ENCODE results near the gene SLU7.
"Not testable (repeated sequence)": the region's sequence is repeated elsewhere in the genome, so short reads cannot be mapped to it uniquely, and the experiment has no call there.

Gene SLU7

DNA sequence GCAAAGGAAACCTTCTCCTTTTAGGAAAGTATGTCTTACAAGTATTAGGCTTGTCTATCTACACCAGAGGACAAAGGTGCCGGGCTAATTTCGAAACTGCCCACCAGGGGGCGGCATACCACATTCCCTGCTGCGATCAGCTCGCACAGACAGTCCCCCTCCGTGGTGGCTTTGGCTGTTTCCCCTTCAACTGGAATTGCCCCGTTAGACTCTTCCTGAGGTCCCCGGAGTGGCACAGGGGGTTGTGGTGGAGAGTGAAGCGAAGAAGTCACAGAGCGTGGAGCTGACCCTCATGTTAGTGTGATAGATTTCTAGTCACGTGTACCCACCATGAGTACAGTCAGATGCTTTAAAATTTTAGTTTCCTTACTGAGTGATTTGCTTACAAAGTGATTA is 20.3 kb upstream of the SLU7 start:
- H3K9me3 Mint-ChIP-seq = no peaks in the 10 kb centered on the region
- H3K4me3 Mint-ChIP-seq = peak overlapping the region; percentile 84

DNA sequence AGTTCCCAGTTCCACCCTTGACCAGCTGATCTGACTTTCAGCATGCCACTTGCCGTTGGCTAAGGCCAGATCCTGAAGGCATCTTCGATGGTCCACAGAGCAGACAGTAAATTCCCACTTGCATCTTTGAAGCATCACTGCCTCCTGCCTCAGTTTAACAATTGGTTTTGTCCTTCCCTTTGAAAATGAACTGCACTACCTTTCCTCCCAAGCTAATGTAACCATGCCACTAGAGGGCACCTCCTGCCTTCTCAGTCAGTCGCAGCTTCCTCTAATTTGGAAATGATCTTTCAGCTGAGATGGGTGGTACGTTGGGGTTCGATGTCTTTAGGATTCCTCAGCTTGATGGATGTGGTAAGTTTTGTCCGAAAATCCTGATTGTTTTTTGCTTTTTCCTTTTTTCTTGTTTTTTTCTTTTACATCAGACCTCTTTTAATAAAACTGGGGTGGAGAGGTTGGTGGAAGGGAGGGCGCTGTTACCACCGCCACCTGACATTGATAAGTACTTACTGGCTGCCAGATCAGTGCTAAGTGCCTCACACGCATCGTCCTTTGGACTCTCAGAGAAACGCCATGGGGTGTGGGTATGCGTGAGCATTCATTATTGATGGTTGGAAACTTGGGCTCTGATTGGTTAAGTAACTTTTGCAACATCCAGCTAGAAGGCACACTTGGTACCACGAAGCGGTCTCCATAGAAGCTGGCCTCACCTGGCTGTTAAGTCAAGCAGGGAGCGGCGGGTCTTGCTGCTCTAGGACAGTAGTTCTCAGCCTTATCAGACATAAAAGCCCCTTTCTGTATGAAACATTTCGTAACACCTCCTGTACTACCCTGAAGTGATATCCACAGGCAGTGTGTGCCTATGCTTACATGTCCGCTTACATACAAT is 19.7 kb upstream of the SLU7 start:
- ATAC-seq = peak; percentile 65
- Mint-ChIP-seq H3K9me3 (no peaks in the 10 kb centered on the region), H3K27ac (peak overlapping the region; percentile 99), H3K36me3 (ENCODE audit: low read depth) (no peaks in the 10 kb centered on the region), H3K4me1 (peaks cover 78% of the 10 kb centered on the region), H3K4me3 (peak overlapping the region; percentile 84), H3K27me3 (peaks cover 5% of the 10 kb centered on the region)
- peak; percentile 65 for DNase-seq

More for the DNA sequence above, 20.3 kb upstream of the SLU7 start:
- H3K4me1 Mint-ChIP-seq = peaks cover 73% of the 10 kb centered on the region
- DNase-seq = peak; percentile 93
- peak overlapping the region; percentile 99 for H3K27ac Mint-ChIP-seq
- H3K27me3 Mint-ChIP-seq = peaks cover 5% of the 10 kb centered on the region
- ATAC-seq = peak; percentile 75
- no peaks in the 10 kb centered on the region for H3K36me3 Mint-ChIP-seq (ENCODE audit: low read depth)

DNA sequence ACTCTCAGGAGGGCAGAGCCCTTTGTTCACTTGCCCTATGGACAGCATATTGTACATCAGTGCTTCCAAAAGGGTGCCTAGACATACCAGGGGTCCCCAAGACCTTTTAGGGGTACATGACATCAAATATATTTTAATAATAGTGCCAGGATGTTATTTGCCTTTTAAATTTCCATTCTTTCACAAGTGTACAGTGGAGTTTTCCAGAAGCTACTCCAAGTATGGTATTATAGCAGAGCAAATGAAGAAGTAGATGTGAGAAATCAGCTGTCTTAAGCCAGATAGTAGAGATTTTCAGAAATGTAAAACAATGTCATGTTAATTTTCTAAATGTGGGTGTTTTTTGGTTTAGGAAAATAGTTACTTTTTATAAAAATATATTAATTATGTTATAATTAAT is 18.4 kb upstream of the SLU7 start:
- ATAC-seq (no peak), DNase-seq (no peak)
- no peaks in the 10 kb centered on the region for H3K36me3 Mint-ChIP-seq (ENCODE audit: low read depth)
- peak overlapping the region; percentile 75 for H3K27ac Mint-ChIP-seq
- H3K4me3 Mint-ChIP-seq = peak overlapping the region; percentile 41
- peaks cover 67% of the 10 kb centered on the region for H3K4me1 Mint-ChIP-seq
- H3K9me3 Mint-ChIP-seq = no peaks in the 10 kb centered on the region
- peaks cover 5% of the 10 kb centered on the region for H3K27me3 Mint-ChIP-seq

DNA sequence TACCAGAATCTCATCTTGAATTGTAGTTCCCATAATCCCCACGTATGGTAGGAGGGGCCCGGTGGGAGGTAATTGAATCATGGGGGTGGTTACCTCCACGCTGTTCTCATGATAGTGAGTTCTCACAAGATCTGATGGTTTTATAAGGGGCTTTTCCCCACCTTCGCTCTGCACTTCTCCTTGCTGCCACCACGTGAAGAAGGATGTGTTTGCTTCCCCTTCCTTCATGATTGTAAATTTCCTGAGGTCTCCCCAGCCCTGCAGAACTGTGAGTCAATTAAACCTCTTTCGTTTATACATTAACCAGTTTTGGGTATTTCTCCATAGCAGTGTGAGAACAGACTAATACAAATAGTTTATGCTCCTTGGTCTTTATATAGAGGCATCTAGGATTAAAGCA is 17.8 kb upstream of the SLU7 start:
- not testable (repeated sequence) for H3K36me3 Mint-ChIP-seq (ENCODE audit: low read depth); H3K9me3 Mint-ChIP-seq; H3K27me3 Mint-ChIP-seq
- peak; percentile 31 for ATAC-seq
- DNase-seq = peak; percentile 26
- H3K4me1 Mint-ChIP-seq = peaks cover 63% of the 10 kb centered on the region
- H3K27ac Mint-ChIP-seq = peak overlapping the region; percentile 75
- H3K4me3 Mint-ChIP-seq = peak overlapping the region; percentile 41

- Mint-ChIP-seq H3K27ac (peak overlapping the region; percentile 75), H3K9me3 (no peaks in the 10 kb centered on the region), H3K4me1 (peaks cover 57% of the 10 kb centered on the region), H3K4me3 (peak overlapping the region; percentile 5), H3K36me3 (ENCODE audit: low read depth) (peaks cover 3% of the 10 kb centered on the region), H3K27me3 (peaks cover 5% of the 10 kb centered on the region)
- DNase-seq (no peak), ATAC-seq (no peak)
These were observed 17.1 kb upstream of the SLU7 start for GRCh38 chr5:160436017-160436416.

DNA sequence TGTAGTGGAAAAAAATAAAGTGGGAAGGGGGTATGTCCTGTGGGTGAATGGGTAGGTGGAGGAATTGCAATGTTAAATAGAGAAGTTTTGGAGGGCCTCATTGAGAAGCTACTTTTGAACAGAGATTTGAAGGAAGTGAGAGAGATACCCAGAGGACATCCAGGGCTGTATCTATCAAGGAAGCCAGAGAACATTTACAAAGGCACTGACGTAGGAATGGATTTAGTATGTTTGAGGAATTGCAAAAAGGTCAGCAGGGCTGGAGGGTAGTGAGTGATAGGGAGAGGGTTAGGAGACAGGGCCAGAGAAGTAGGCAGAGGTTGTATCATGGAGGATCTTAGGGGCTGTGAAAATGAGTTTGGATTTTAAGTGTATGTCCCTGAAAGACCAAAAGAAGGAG is 16.7 kb upstream of the SLU7 start:
- Mint-ChIP-seq H3K36me3 (ENCODE audit: low read depth) (peaks cover 3% of the 10 kb centered on the region), H3K9me3 (no peaks in the 10 kb centered on the region), H3K4me1 (peaks cover 52% of the 10 kb centered on the region), H3K27me3 (peaks cover 5% of the 10 kb centered on the region), H3K27ac (peak overlapping the region; percentile 7), H3K4me3 (no peak overlapping the region)
- DNase-seq (no peak), ATAC-seq (no peak)

DNA sequence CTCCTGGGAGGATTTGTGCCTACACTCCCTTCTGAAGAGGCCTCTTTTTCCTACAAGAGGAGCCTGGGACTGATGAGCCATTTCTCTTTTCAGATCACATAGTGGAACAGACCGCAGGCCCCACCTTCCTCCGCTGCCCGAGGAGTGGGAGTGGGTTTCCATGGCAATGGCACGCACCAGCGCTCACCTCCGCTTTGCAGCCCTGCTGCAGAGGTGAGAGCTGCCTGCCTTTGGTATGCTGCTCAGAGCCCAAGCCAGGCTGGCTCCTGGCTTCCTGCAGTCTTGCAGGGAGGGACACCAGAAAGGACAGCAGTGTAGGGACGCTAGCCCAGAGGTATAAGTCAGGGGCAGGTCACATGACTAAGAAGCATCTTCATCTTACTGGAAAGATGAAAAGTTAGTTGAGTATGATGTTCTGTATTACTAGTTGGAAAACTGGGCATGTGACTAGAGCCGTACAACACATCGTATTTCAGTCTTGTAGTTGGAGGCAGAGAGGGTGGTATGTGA is 15.2 kb upstream of the SLU7 start:
- H3K4me1 Mint-ChIP-seq = peaks cover 40% of the 10 kb centered on the region

DNA sequence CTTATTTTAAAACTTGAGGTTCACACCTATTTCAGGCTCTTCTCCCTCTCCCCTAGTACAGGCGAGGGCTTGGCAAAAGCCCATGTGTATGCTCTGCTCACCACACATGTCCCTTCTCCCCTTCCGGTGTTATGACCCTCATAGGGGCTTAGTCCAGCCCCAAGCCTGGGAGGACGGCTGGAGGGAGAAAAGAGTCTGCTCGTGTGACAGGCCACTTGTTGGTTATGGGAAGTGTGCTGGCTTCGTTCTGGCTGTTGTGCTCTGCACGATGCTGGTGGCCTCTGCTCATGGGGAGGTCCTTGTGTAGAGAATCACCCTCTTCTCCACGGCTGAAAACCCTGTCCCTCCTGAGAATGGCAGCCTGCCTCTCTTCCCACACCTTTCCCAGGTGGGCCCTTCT is 13.9 kb upstream of the SLU7 start:
- peaks cover 5% of the 10 kb centered on the region for H3K27me3 Mint-ChIP-seq
- no peak overlapping the region for H3K27ac Mint-ChIP-seq
- peaks cover 16% of the 10 kb centered on the region for H3K36me3 Mint-ChIP-seq (ENCODE audit: low read depth)
- ATAC-seq (no peak), DNase-seq (no peak)
- H3K9me3 Mint-ChIP-seq = no peaks in the 10 kb centered on the region
- no peak overlapping the region for H3K4me3 Mint-ChIP-seq
- H3K4me1 Mint-ChIP-seq = peaks cover 31% of the 10 kb centered on the region

More for the DNA sequence above, 15.2 kb upstream of the SLU7 start:
- H3K27me3 Mint-ChIP-seq = peaks cover 5% of the 10 kb centered on the region
- H3K4me3 Mint-ChIP-seq = no peak overlapping the region
- peak; percentile 31 for DNase-seq
- no peak overlapping the region for H3K27ac Mint-ChIP-seq
- peak; percentile 7 for ATAC-seq
- no peaks in the 10 kb centered on the region for H3K9me3 Mint-ChIP-seq
- peaks cover 4% of the 10 kb centered on the region for H3K36me3 Mint-ChIP-seq (ENCODE audit: low read depth)

DNA sequence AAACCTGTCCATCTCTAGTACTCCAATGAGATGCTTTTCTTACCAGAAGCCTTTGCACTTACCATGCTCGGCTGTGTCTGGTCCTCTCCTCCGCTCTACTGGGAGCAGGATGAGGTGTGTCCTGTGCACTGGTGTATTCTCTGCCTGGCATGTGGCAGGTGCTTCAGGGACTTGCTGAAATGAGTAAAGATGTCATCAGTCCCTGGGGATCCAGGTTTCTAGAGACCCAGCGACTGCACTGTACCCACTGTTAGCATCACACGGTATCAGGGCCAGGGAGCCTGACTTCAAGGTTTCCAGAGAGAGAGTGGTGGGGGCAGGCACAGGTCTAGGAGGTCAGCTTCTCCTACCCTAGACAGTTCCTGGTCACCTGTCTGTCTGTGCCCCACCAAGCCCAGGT is 13.3 kb upstream of the SLU7 start:
- H3K9me3 Mint-ChIP-seq = no peaks in the 10 kb centered on the region
- peaks cover 22% of the 10 kb centered on the region for H3K36me3 Mint-ChIP-seq (ENCODE audit: low read depth)
- H3K4me3 Mint-ChIP-seq = no peak overlapping the region
- no peak for ATAC-seq
- H3K4me1 Mint-ChIP-seq = peaks cover 30% of the 10 kb centered on the region
- no peak for DNase-seq
- peaks cover 5% of the 10 kb centered on the region for H3K27me3 Mint-ChIP-seq
- no peak overlapping the region for H3K27ac Mint-ChIP-seq

DNA sequence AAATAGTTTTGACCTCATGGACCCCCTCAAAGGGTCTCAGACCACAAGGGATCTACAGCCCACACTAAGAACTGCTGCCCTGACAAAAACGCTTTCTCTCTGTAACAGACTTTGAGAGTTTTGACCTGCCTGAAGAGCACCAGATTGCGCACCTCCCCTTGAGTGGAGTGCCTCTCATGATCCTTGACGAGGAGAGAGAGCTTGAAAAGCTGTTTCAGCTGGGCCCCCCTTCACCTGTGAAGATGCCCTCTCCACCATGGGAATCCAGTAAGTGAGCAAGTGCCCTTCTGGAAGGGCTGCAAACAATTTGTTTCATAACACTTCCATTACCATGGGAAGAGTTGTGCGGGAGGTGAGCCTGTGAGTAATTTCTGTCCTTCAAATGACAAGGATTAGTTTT is 8.7 kb upstream of the SLU7 start:
- DNase-seq = no peak
- H3K4me1 Mint-ChIP-seq = peaks cover 25% of the 10 kb centered on the region
- no peak overlapping the region for H3K27ac Mint-ChIP-seq
- no peaks in the 10 kb centered on the region for H3K9me3 Mint-ChIP-seq
- no peak for ATAC-seq
- H3K36me3 Mint-ChIP-seq (ENCODE audit: low read depth) = peaks cover 52% of the 10 kb centered on the region
- no peak overlapping the region for H3K4me3 Mint-ChIP-seq
- no peaks in the 10 kb centered on the region for H3K27me3 Mint-ChIP-seq

DNA sequence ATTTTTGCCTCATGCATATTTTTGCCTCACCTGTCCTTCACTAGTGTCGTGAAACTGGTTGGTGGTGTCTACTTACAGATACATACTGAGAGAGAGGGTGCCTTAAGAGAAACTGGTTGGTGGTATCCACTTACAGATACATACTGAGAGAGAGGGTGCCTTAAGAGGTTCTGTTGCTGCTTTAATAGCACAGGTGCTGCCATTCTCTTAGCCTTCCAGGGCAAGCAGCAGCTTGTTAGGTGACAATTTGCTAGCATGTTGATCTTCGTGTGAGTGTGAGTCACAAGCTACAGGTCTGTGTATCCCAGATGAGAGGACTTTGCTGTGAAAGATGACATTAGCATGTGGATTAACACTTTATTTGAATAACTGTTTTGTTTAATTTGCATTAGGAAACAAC is 4.2 kb upstream of the SLU7 start:
- ATAC-seq (no peak), DNase-seq (no peak)
- Mint-ChIP-seq H3K27me3 (no peaks in the 10 kb centered on the region), H3K4me3 (peak overlapping the region; percentile 95), H3K36me3 (ENCODE audit: low read depth) (peaks cover 40% of the 10 kb centered on the region), H3K27ac (no peak overlapping the region), H3K9me3 (no peaks in the 10 kb centered on the region), H3K4me1 (peaks cover 62% of the 10 kb centered on the region)

- Mint-ChIP-seq H3K36me3 (ENCODE audit: low read depth) (peaks cover 32% of the 10 kb centered on the region), H3K9me3 (no peaks in the 10 kb centered on the region), H3K27ac (peak within 1 kb of the TSS; percentile 93), H3K4me3 (peak within 1 kb of the TSS; percentile 95), H3K27me3 (no peaks in the 10 kb centered on the region), H3K4me1 (peaks cover 71% of the 10 kb centered on the region)
- ATAC-seq (peak; percentile 73), DNase-seq (peak; percentile 95)
These were observed 2.9 kb upstream of the SLU7 start, which contains the start of gene PTTG1 for GRCh38 chr5:160421625-160422258. PTTG1 (plus strand) TSS chr5:160421855; CDS start chr5:160422313, 458 bp downstream.

- Mint-ChIP-seq H3K27me3 (no peaks in the 10 kb centered on the region), H3K4me1 (peaks cover 75% of the 10 kb centered on the region), H3K36me3 (ENCODE audit: low read depth) (peaks cover 27% of the 10 kb centered on the region), H3K27ac (peak overlapping the region; percentile 96), H3K9me3 (no peaks in the 10 kb centered on the region), H3K4me3 (peak overlapping the region; percentile 98)
- DNase-seq = no peak
- ATAC-seq = no peak
These were observed 1.4 kb upstream of the SLU7 start for GRCh38 chr5:160420331-160420610.

DNA sequence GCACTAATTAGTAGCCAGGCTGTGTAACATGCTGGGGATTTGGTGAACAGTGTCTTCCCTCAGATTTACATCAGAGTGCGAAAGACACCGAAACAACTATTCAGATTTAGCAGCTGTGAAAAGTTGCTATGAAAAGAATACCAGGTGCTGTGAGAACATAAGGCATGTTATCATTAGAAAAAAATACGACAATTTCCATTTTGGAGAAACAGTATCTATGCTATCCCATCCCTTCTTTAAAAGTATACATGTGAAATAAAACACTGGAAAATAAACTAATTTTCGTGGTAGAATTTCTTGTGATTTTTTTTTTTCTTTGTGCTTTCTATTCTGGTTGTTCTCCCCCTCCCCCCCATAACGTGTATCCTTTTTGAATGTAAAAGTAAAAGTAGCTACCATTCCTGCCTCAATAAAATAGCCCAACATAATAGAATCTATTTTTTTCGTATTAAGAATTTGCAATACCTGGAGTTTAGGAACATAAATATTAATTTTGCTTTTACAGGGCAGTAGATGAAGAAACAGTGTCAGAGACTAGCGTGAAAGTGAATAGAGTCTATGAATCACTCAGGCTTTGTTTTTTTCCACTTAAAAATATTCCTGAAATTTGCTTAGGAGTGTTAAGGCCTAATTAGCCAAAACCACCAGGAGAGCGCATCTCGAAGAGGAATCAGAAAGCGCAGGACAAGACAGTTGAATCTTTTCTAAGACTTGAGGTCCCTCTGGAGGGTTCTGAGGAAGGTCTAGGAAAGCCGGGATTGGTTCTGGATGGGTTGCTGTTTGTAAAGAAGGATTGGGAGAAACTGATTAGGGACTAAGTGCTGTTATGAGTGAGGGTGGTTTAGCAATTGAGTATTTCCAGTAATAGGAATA is 813 bp upstream of the SLU7 start:
- Mint-ChIP-seq H3K4me1 (peaks cover 69% of the 10 kb centered on the region), H3K4me3 (peak overlapping the region; percentile 98)

More for the DNA sequence above, 813 bp upstream of the SLU7 start:
- peak overlapping the region; percentile 96 for H3K27ac Mint-ChIP-seq
- ATAC-seq (no peak), DNase-seq (no peak)
- peaks cover 24% of the 10 kb centered on the region for H3K36me3 Mint-ChIP-seq (ENCODE audit: low read depth)
- H3K9me3 Mint-ChIP-seq = no peaks in the 10 kb centered on the region
- H3K27me3 Mint-ChIP-seq = no peaks in the 10 kb centered on the region
